NB4 (cell line): ENCODE data around the gene IL9R.

ENCODE experiments used
- CTCF ChIP-seq: IDR thresholded peaks from one replicate; pipeline ENCODE4 v1.5.1; 2012; ENCODE audit warnings: low read depth, low read length
- MYC ChIP-seq: IDR thresholded peaks from 2 replicates; pipeline ENCODE4 v1.6.1; 2011; ENCODE audit warnings: low read depth, low read length

- TF ChIP-seq CTCF = peak; percentile 73
- no peak for TF ChIP-seq MYC
Observed at GRCh38 chrX:155966876-155967275, 30.6 kb upstream of the IL9R start.
